Activated CD4-positive, alpha-beta T cell treated with anti-CD3 and anti-CD28 coated beads, Interleukin-2, amount 50 U/mL, for 4 hours (primary cell): ENCODE measurements around the gene CORO2A.
A peak's percentile ranks its signal among the peaks of the same experiment; 100 is the strongest.

Experiments used
- DNase-seq, 2 experiments: peaks; one replicate each; pipeline ENCODE4 v3.0.0-alpha.2; 2020

The CORO2A gene

DNA sequence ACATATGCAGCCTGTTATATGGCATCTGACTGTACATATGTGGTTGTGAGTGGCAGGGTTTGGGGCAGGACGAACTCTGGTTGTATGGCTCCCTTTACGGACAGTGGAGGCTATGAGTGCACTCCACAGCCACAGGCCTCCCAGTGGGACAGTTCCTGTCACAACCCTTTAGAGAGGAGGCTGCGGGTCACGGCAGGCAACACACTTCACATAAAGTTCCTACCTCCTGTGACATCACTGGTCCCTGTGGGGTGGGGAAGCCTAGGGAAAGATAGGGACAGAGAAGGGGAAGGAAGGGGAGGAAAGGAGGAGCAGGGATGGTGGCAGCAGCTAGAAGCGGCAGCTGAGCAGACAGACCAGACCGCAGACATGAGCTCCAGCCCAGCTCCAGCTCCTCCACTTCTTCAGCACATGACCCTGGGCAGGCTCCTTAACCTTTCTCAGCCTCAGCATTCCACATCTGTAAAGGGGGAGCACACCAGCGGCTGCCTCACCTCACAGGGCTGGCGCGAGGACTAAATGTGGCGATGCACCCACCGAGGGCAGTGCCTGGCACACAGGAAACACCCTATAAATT, 27.4 kb upstream of the CORO2A start:
- no peak for DNase-seq

DNA sequence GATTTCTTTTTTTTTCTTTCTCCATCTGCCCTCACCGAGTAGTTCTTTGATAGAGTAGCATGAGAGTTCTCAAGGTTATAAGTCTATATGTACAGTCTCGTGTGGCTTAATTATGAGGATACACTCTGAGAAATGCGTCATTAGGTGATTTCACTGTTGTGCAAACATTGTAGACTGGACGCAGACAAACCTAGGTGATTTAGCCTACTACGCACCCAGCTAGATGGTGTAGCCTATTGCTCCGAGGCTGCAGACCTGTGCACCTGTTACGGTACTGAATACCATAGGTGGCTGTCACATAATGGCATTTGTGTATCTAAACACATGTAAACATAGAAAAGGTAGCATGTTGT, 26.9 kb upstream of the CORO2A start:
- no peak for DNase-seq

DNA sequence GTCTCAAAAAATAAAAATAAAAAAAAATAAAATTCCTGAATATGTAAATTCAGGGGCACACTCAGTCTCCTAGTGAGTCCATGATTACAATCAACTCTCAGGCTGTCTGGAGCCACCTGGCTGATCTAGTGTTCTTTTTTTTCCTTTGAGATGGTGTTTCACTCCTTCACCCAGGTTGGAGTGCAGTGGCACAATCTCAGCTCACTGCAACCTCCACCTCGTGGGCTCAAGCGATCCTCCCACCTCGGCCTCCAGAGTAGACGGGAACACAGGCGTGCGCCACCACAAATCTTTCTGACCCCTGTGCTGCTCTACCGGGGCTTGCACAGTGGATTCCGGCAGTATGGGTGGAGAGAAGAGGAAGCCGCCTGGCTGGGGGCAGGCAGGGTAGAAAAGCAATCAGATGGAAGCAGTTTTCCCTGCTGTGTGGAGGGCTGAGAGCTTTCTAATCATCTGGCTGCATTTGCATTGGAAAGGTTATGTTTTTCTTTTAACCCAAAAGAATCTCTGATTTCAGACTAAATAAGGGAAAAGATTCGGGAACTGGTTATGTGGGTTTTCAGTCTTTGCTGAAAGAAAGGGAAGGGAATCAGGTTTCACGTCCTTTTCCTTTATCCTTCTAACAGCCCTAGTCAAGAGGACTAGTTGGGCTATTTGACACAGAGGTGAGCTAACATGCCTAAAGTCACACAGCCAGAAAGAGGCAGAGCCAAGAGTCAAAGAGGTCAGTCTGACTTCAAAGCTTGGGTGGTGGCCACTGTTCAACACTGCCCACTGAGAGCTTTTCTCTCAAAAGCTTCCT, 26.3 kb upstream of the CORO2A start:
- DNase-seq, result no peak

DNA sequence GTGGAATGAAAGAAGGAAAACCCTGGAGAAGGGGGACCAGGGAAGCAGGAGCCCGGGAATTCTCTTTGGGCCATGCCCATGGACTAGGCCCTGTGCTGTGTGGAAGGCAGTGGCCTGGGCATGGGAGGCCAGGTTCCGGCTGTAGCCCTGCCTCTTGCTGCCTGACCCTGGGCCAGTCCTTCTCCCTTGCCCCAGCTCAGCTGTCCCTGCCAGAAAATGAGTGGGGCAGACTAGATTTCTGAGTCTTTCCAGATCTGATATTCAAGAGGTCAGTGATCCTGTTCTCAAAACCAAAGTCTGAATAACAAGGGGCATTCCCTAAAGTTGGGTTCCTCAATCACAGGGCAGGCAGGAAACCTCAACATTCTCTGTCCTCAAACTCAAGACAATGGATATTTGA, 24.8 kb upstream of the CORO2A start:
- DNase-seq, result no peak

DNA sequence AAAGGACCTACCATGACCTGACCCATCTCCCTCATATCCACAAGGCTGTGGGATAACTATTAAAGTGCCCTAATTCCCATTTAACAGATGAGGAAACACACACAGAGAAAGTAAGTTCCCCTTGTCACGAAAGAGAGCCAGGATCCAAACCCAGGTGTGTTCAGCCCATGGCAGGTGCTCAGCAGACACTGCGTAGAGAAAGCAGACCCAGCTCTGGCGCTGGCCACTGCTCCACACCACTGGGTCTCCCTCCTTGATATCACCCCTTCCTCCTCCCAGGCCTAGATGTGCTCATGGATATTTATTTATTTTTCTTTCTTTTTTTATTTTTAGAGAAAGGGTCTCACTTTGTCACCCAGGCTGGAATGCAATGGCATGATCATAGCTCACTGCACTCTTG, 24.0 kb upstream of the CORO2A start:
- DNase-seq, result no peak

DNA sequence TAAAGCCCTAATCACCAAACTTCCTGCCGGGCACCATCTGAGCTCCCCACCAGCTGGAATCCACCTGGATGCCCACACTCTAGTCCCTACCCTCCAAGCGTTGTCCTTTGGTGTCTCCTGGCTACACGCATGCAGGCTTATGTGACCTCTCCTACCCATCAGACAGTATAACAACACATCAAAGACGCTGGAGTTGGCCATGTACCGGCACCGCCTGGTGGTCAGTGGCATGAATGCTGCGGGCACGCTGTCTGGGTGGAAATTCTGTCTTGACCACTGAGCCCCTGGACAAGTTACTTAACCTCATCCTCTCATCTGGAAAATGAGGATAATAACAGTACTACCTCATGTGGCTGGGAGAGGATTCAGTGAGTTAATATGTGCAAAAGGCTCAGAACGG, 23.4 kb upstream of the CORO2A start:
- DNase-seq, result no peak

DNA sequence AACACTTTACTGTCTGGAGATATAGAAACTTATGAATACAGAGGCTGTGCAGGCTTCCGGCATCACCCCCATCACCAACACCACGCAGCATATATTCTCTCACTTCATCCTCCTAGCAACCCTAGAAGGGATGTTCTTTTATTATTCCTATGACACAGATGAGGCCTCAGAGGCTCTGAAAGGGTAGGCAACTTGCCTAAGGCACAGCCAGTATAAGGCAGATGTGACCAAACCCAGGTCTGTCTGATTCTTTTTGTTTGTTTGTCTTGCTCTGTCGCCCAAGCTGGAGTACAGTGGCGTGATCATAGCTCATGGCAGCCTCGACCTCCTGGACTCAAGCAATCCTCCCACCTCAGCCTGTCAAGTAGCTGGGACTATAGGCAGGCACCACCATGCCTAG, 22.8 kb upstream of the CORO2A start:
- DNase-seq, result no peak

DNA sequence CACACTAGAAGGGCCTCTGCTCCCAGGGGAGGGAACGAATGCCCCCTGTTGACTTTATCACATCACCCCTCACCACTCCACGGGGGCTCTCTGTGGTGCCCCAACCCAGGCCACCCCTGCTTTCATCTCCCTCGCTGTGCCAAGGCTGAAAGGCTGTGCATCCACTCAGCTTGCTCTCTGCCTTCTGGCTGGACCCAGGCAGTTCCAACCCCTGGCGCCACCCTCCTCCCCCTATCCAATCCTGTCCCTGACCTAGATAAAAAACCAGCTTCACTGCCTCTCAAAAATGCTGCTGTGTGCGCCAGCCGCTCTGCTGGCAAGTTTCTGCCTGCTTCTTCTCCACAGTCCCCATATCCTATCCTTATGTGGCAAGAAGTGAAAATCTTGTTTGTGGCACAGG, 22.4 kb upstream of the CORO2A start:
- DNase-seq, result no peak

DNA sequence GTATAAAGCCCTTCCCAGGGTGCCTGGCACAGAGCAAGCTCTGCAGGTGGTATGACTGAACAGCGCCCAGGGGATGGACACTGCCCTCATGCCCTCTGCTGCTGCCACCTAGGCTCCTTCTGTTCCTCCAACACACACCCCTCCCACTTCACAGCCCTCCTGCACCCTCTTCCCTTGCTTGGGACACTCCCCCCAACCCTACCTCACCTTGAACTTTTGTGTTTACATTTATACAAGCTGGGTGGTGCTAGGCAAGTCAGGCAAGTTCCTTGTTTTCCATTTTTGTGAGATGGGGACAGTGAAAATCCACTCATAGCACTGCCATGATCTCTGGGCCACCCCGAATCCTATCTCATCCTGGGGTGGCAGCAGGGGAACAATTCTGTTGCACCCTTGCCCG, 18.8 kb upstream of the CORO2A start:
- DNase-seq, result no peak

DNA sequence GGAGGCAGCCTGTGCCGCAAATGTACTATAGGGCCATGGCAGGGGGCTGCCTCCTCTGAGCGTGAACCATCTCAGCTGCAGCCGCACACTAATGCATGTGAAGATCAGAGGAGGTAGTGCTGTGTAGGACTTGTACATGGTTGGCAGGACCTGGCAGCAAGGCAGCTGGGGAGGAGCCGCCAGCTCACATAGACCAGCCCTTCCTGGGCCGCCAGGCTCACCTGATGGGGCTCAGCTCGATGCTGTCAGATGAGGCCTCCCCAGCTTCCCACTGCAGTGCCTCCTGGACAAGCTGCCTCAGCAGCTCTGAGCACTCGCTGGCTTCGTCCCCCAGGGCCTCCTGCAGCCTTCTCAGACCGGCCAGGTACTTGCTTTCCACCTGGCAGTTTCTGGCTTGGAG, 18.0 kb upstream of the CORO2A start:
- no peak for DNase-seq

DNA sequence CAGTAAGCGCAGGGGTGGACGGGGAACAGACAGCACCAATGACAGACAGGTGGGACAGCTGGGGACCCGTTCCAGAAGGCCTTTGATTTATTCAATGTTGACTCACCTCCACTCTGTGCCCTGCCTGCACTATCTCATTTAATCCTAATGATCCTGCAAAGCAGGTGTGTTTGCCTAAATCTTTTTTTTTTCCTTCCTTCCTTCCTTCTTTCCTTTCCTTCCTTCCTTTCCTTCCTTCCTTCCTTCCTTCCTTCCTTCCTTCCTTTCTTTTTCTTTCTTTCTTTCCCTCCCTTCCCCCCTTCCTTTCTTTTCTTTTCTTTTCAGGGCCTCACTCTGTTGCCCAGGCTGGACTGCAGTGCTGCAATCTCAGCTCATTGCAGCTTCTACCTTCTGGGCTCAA, 17.1 kb upstream of the CORO2A start:
- DNase-seq, result no peak

DNA sequence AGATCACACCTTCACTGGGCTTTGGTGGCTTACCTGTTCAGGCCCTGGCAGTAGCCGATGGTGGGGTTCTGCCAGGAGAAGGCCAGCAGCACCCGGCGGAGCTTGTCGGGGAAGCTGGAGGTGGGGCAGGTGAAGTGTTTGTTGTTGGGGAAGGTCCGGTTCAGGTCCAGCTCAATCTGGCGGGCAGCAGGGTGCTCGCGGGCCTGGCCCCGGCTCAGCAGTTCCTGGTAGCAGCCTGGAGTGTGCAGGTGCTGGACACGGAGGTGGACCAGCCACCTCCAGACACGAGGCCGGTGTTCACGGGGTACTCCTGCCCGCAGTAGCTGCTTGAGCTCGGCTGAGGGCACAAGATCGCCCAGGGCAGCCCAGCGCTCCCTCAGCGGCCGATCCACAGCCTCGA, 16.2 kb upstream of the CORO2A start:
- no peak for DNase-seq

DNA sequence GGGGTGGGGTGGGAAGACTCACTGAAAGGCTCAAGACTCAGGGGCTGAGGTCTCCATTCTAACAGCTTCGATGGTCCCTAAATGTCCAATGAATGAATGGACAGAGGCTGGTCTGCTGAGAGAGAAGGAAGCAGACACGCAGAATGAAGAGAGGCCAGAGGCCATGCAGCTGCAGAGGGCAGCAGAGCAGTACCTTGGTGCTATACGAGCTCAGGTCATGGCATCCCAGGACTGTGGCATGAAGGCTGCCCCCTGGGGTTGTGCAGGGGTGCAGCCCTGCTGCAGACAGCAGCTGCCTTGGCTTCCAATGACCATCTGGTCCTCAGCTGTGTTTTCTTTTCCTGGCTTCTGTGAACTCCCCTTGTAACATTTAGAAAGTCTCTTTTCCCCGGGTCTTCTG, 15.2 kb upstream of the CORO2A start:
- DNase-seq, result no peak

DNA sequence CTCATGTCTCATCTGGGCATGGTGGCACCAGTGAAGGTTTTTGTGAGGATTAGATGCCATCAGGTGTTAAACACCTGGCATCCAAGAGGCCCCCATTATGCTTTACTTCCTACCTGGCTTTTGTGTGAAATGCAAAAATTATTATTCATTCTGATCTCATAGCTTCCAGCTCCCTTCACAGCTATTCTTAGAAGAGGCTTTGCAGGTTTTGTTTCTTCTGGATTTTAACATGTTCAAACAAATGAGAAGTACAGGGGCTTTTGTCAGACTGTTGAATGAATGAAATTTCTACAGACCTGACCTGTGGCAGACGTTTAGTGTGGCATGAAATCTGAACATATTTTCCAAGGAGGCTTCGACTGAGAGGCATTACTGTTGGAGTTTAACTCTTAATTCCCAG, 14.3 kb upstream of the CORO2A start:
- DNase-seq, result no peak

DNA sequence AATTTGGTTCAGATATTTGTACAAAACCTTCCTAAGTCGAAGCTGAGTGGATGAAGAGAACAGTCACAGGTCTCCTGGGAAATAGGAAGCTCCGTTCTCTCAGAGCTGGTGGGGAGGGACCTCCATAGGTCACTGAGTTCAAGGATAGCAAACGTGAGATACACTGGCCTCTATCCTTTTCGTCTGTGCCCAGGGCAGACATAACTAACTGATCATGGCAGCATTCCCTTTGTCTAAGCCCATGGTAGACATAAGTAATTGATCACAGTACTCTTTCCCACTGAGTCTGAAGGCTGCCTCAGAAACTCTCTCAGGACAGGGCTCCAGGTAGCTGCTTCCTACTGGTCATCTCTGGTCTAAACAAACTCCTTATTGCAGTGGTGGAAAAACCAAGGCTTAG, 12.3 kb upstream of the CORO2A start:
- DNase-seq, result no peak

DNA sequence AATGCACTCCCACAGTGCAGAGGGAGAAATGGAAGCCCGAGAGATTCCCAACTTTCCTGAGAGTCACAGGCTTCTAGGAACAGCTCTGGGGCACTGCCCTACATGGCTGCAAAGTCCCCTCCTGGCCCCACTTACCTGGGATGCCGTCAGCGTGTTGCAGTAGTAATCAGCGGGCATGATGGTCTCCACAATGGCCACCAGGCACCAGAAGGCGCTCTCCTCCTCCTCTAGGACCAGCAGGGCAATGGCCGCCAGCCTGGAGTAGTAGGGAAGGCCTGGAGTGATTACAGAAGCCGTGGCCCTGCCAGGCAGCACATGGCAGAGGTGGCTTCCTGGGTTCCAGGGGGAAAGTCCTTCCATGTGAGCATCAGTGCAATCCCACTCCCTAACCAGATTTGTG, 10.7 kb upstream of the CORO2A start:
- DNase-seq, result no peak

DNA sequence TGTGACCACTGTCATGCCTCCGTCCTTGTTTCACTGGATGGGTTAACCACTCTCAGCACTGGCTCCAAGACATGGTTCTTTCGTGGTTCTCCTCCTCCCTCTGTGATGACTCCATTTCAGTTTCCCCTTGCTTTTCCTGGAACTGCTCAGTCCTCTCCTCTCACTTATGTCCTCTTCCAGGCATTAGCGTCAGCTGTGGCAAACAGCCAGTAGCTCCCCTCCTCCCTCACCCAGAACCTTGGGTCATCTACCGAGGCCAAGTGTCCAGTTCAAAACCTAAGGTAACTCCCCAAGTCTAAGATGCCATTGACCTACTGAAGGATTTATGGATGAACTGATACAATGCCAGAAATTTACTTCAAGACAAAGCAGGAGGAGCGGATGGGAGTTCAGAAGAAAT, 9.8 kb upstream of the CORO2A start:
- DNase-seq, result no peak

DNA sequence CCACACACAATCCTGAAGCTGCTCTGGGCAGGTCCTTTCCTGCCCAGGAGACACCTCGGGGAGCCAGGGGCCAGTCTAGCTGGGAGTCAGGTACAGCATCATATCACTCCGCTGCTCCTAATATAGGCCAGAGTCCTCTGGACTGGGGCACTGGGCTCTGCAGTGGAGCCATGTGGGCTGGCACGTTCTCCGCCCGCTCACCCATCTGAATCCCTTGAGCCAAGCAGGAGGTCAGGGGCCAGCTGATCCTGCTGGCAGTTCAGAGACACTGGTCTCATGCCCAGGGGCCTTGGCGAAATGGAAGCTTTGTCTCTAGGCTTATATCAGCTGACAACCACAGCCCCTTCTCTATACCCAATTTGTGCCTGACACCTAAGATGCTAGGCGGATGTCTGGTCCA, 9.3 kb upstream of the CORO2A start:
- no peak for DNase-seq

DNA sequence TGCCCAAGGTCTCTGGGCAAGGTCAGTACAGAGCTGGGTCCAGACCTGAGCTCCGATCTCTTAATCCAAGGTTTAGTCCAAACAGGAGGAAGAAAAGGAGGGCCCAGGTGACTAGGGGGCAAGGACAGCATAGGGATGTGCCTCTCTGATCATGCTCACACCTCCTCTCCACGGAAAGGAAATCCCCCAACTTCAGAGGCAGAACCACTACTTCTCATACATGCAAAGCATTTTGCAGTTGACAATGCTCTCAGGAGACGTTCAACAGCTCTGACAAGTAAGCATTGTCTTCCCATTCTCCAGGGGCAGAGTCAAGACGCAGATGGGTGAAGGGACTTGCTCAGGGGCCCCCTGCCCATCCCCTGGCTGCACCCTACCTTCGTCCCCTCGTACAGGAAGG, 8.7 kb upstream of the CORO2A start:
- no peak for DNase-seq

DNA sequence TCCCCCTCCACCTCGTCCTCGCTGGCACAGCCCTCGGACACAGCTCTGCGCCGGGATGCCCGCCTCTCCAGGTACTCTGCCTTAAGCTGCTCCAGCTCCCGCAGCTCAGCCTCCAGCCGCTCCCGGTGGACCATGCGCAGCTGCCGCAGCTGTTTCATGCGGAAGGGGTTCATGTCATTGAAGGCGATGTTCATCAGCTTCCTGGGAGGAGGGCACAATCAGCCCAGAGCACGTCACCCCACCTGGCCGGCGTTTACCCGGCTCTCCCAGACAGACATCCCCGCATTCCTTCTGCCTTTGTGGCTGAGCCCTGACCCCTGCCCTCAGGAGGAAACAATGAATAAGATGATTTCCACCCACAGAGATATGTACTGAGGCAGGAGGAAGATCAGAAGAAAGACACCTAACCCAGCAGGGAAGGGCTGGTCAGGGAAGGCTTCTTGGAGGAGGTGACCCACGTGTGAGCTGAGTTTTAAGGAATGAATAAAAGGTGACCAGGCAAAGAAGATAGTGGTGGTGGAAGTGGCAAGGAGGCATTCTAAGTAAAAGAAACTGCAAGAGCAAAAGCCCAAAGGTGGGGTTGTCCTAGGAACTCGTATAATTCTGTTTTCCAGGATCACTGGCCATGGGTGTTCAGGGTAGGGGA, 7.1 kb upstream of the CORO2A start:
- DNase-seq, result no peak

DNA sequence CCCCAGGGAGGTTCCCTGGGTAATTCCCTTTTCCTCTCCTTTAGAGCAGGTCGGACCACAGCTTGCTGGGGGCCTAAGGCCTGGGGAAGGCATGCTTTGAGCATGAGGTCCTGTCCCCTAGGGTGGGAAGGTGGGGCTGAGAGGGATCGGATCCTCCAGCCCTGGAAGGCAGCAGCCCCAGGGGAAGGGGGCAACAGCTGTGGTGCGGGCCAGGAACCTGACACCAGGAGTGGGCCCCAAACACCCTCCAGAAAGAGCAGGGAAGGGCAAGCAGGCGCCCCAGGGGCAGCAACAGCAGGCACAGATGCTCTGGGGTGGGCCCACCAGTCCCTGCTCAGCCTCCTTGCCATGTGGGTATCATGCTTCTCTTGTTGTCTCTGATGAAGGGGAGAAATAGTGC, 3.2 kb upstream of the CORO2A start:
- no peak for DNase-seq

DNA sequence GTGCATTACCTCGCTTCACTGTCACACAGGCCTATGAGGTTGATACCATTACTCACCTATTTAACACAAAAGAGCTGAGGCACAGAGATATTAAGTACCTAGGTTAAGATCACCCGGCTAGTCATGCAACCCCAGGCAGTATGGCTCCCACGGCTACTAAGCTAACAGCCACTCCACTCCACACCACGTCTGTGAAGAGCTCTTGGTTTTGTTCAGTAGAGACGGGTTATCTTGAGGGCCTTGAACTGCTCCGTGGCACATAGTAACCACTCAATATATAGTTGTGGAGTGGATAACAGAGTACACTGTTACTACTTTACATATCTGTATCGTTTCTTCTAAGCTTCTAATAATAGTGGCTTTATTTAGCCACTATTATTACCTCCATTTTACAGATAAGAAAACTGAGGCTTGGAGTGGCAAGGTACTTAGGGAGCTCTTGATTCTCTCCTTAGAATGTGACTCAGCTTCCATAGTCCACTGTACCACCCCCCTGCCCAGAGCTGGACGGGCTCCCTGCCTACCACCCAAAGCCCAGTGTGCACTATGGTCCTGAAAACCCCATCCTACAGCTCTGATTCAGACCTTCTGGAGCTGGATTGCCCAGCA, 1.0 kb upstream of the CORO2A start:
- DNase-seq, result no peak

DNA sequence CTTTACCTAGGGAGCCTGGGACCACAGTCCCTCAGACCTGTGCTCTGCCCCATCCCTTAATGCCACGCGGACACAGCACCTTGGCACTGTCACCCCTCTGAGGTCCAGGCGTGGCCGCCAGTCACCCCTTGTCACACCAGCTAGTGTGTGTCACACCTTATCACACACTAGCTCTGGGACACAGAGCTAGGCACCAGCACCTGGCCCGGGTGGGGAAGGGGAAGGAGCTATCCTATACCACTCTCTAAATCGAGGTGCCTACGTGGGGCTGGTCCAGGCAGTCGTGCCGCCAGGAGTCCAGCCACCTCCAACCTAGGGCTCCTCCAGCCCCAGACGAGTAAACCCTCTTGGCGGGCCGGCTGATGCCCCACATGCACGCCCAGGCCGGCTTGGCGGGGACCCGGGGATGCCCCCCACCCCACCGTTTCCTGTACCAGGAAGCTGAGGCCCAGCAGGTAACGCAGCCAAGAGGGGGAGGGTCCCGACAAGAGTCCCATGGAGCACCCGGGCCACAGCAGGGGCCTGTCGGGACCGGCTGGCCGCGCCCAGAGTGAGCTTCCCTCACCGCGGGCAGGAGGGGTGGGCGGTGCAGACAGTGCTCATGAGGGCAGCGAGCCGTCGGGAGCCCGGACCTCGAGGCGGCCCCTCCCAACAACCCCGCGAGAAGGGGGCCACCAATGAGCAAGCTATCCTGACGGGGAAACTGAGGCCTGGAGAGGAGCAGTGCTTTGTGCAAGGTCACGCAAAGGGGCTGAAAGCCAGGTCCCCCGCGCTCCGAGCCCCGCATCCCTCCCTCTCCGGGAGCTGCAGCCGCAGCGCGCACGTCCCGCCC, 550 bp downstream of the CORO2A start:
- peak in 1 of 2 experiments; percentile 5 for DNase-seq
